MCF 10A (cell line): Measurements from ENCODE around the gene ZBTB7C. TPM values are rescaled to one million over a fixed set of nuclear protein-coding genes. Genes with fewer than 3 reads are reported as not detected.

Experiments
- BruUV-seq: library from RNA; stranded (reverse); fragments of 400-500 nt; replicated peaks from 2 replicates; lab custom pipeline; 2021; lab: Mats Ljungman, UMichigan
- CTCF ChIA-PET: fragments of 300-600 bp; sonication (Branson Sonifier 250); formaldehyde crosslinking; extraction: SDS; loops from one replicate; lab custom pipeline; 2021; ENCODE audit warnings: antibody characterized with exemption, inconsistent platforms; lab: Yijun Ruan, JAX
- POLR2A ChIA-PET: fragments of 300-600, 350-650 bp; sonication (Branson Sonifier 250); formaldehyde crosslinking; extraction: SDS; loops from one replicate; lab custom pipeline; 2020; ENCODE audit warnings: antibody characterized with exemption, inconsistent platforms; lab: Yijun Ruan, JAX
- DNase-seq: peaks from one replicate; pipeline ENCODE4 v3.0.0-alpha.2; 2018; ENCODE audit not compliant: unreplicated experiment
- H3K27ac Mint-ChIP-seq: one replicate; pipeline ENCODE4 v1.8.0; 2022; ENCODE audit warnings: mild to moderate bottlenecking, low read depth, mixed read lengths; ENCODE audit not compliant: unreplicated experiment
- H3K27me3 Mint-ChIP-seq: one replicate; pipeline ENCODE4 v1.8.0; 2022; ENCODE audit warnings: mixed read lengths; ENCODE audit not compliant: insufficient read depth, unreplicated experiment
- H3K36me3 Mint-ChIP-seq: one replicate; pipeline ENCODE4 v1.8.0; 2022; ENCODE audit warnings: mild to moderate bottlenecking, moderate library complexity, mixed read lengths; ENCODE audit not compliant: insufficient read depth, unreplicated experiment
- H3K4me1 Mint-ChIP-seq: one replicate; pipeline ENCODE4 v1.8.0; 2022; ENCODE audit warnings: mixed read lengths; ENCODE audit not compliant: insufficient read depth, unreplicated experiment
- H3K4me3 Mint-ChIP-seq: one replicate; pipeline ENCODE4 v1.8.0; 2022; ENCODE audit warnings: mild to moderate bottlenecking, moderate library complexity, mixed read lengths; ENCODE audit not compliant: unreplicated experiment
- H3K9me3 Mint-ChIP-seq: one replicate; pipeline ENCODE4 v1.8.0; 2022; ENCODE audit warnings: mixed read lengths; ENCODE audit not compliant: unreplicated experiment
- intact Hi-C: fragments of 100-400 bp; cut with micrococcal nuclease; formaldehyde crosslinking; loops from 2 replicates; pipeline ENCODE4 v1.14.1; 2022
- total RNA-seq: library from RNA; stranded (reverse); gene quantifications from 2 replicates; pipeline ENCODE4 v1.2.3, GENCODE V29; 2022
- TF ChIP-seq, protein P1 (sequence below): fragments of 200-600 bp; IDR thresholded peaks from one replicate; pipeline ENCODE4 v1.8.0; 2022; ENCODE audit warnings: antibody characterized with exemption, mild to moderate bottlenecking; ENCODE audit not compliant: unreplicated experiment

ZBTB7C gene
- total RNA-seq, 1 experiment from 2014 or later: 0.42 TPM

- CTCF ChIA-PET: interaction anchor here (0.5 to 16.0 kb wide), 16 partner anchors 25 to 1143 kb away, joined by 3 to 264 read pairs (median 3); no protein-coding TSS in a partner anchor
- TF ChIP-seq, protein P1, sequence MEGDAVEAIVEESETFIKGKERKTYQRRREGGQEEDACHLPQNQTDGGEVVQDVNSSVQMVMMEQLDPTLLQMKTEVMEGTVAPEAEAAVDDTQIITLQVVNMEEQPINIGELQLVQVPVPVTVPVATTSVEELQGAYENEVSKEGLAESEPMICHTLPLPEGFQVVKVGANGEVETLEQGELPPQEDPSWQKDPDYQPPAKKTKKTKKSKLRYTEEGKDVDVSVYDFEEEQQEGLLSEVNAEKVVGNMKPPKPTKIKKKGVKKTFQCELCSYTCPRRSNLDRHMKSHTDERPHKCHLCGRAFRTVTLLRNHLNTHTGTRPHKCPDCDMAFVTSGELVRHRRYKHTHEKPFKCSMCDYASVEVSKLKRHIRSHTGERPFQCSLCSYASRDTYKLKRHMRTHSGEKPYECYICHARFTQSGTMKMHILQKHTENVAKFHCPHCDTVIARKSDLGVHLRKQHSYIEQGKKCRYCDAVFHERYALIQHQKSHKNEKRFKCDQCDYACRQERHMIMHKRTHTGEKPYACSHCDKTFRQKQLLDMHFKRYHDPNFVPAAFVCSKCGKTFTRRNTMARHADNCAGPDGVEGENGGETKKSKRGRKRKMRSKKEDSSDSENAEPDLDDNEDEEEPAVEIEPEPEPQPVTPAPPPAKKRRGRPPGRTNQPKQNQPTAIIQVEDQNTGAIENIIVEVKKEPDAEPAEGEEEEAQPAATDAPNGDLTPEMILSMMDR: no peak
Observed at GRCh38 chr18:48024009-48024512, 385.1 kb downstream of the ZBTB7C start.

DNA sequence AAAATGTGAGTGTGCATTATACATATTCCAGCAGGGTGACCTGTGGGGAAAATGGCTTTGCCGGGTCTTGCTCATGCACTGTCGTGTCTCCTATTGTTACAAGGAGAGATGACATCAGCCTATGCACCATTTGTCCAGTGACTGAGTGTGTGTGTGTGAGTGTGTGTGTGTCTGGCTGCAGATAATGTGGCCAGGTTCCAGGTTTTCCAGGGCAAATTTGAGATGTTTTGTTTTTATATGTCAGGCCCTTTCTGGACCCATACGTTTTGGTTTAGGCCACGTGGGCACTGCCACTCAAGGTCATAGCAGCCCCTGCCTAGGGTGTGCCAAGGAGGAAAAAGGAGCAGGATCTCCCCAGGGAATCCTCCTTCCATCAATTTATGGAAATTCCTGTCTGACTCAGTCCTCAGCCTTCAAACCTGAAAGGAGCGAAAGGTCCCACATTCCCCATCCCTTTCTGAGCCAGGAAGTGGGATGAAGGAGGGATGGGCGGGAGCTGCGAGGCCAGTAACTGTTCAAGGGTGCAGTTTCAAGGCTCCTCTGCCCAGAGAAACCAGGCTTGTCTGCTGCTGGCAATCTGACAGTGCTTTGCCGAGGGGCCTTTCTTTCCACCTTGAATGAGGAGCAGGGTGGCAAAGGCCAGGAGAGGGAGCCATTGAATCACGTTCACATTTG lies 385.7 kb downstream of the ZBTB7C start:
- POLR2A ChIA-PET: no interaction called here
- Mint-ChIP-seq H3K4me3 (no peak overlapping the region), H3K27me3 (no peaks in the 10 kb centered on the region), H3K27ac (peak overlapping the region; percentile 54), H3K9me3 (no peaks in the 10 kb centered on the region), H3K36me3 (no peaks in the 10 kb centered on the region), H3K4me1 (peaks cover 29% of the 10 kb centered on the region)
- TF ChIP-seq, protein P1: peak; percentile 57
- CTCF ChIA-PET: interaction anchor here (0.6 to 16.0 kb wide), 14 partner anchors 7 to 738 kb away, joined by 3 to 264 read pairs (median 4); no protein-coding TSS in a partner anchor
- intact Hi-C loops: loop anchor here (1.0 to 10.0 kb wide), 4 partner anchors 266 to 809 kb away; no protein-coding TSS in a partner anchor
- BruUV-seq: no TSS peak
- peak; percentile 85 for DNase-seq

More at GRCh38 chr18:48024009-48024512, 385.1 kb downstream of the ZBTB7C start:
- Mint-ChIP-seq H3K9me3 (no peaks in the 10 kb centered on the region), H3K27me3 (no peaks in the 10 kb centered on the region), H3K4me3 (no peak overlapping the region), H3K4me1 (peaks cover 35% of the 10 kb centered on the region), H3K36me3 (no peaks in the 10 kb centered on the region), H3K27ac (peak overlapping the region; percentile 54)
- intact Hi-C loops: loop anchor here (1.0 to 10.0 kb wide), 4 partner anchors 267 to 809 kb away; no protein-coding TSS in a partner anchor
- no TSS peak for BruUV-seq
- POLR2A ChIA-PET: no interaction called here
- no peak for DNase-seq

GRCh38 chr18:48022531-48023329 lies 386.5 kb downstream of the ZBTB7C start:
- TF ChIP-seq, protein P1: peak; percentile 66
- ChIA-PET CTCF (interaction anchor here (0.5 to 16.0 kb wide), 12 partner anchors 8 to 453 kb away, joined by 3 to 264 read pairs (median 4); no protein-coding TSS in a partner anchor), POLR2A (no interaction called here)
- BruUV-seq: no TSS peak
- DNase-seq: peak; percentile 83
- Mint-ChIP-seq H3K9me3 (no peaks in the 10 kb centered on the region), H3K27ac (no peak overlapping the region), H3K27me3 (no peaks in the 10 kb centered on the region), H3K4me3 (no peak overlapping the region), H3K4me1 (peaks cover 26% of the 10 kb centered on the region), H3K36me3 (no peaks in the 10 kb centered on the region)
- intact Hi-C loops: loop anchor here (1.0 to 10.0 kb wide), 5 partner anchors 91 to 808 kb away; no protein-coding TSS in a partner anchor
